Stimulated activated CD8-positive, alpha-beta memory T cell treated with anti-CD3 and anti-CD28 coated beads, Interleukin-4, amount 100 ng/mL, for 24 hours (primary cell): ENCODE data around the gene FBXL4.

Experiments used
- DNase-seq: peaks from one replicate; pipeline ENCODE4 v3.0.0-alpha.2; 2020; ENCODE audit warnings: low read depth

The FBXL4 gene

DNA sequence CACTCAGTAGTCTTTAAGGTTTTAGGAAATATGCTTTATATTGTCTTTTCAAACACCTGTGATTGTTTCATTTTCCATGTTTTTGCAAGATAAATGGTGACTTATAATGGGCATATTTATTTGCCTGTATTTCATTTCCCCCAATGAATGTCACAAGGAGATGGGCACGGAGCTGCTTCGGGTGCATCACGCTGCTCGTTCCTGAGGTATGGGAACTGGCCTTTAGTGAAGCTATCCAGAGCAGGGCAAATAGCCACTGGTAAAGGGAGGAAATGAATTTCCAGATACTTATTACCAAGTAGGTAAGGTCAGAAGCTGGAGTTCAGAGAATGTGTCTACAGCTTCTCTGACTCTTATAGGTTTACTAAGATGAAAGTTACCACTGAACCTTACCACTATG is 109.7 kb downstream of the FBXL4 start:
- no peak for DNase-seq

DNA sequence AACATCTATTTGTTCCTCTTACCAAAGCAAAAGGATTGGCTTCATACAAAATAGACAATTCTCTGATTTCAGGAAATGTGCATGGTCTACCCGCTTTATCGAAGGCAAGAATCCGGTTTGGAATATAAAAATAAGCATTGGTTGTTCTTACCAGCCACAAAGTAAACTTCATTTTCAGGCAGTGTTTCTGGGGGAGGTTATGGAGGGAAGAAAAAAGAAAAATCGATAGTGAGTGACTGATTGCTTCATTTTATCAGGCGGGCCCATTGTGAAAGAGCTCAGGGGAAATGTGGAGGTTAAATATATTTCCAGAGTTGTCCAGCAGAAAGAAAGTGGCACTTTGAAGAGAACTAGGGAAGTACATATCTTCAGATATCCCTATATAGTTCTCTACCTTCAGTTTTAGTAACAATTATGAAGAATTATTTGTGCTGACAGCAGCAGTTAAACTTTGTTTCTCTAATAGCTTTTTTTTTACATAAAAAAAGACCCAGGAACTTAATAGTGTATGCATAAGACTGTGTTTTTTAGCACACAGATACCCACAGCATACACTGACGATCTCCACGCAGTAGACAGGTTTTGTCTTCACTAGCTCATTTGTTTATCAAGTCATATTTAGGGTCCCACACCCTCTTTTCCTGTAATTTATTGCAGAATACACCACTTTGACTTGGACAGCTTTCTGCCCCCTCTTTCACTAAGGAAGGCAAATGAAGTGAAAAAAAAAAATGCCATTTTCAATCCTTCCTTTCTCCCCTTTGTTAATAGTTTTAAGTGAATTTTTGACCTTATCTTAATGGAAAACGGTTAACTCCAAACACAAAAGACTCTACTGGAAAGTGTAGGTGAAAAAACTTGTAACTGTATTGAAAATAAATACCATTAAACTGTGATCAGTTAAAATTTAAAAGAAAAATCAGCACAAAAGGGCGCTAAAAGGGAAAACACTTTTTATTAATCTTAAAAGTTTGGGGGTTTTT is 110.5 kb downstream of the FBXL4 start:
- DNase-seq = no peak

DNA sequence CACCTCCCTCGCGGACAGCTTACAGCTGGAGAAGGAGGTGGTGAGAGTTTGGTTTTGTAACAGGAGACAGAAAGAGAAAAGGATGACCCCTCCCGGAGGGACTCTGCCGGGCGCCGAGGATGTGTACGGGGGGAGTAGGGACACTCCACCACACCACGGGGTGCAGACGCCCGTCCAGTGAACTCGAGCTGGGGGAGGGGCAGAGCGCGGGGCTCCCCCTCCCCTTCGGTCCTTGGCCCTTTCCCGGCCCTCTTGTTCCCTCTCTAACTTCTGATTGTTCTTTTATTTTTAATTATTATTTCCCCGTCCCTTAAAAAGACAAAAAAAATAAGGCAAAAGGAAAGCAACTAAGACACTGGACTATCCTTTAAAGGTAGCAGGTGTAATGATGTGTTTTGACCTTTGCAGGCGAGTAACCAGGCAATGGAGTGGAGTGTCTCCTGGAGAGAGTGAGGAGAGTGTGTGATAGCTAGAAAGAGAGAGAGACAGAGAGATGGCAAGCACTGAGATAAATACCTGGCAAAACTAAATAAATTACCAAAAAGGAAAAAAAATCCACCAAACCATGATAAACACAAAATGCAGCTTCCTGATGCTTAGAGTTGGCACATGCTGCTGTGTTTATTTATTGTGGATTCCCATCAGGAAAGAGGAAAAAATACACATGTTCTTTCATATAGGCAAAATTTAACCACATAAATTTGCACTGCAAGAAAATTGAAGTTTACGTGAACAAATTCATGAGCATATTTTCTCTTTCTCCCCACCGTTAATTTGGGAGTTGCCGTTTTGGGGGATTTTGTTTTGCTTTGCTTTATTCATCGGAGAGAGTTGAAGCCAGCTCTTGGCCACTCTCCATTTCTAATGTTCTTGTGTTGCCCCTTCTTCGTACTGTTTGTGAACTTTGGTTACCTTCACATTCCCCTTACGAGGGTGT is 111.5 kb downstream of the FBXL4 start:
- no peak for DNase-seq

DNA sequence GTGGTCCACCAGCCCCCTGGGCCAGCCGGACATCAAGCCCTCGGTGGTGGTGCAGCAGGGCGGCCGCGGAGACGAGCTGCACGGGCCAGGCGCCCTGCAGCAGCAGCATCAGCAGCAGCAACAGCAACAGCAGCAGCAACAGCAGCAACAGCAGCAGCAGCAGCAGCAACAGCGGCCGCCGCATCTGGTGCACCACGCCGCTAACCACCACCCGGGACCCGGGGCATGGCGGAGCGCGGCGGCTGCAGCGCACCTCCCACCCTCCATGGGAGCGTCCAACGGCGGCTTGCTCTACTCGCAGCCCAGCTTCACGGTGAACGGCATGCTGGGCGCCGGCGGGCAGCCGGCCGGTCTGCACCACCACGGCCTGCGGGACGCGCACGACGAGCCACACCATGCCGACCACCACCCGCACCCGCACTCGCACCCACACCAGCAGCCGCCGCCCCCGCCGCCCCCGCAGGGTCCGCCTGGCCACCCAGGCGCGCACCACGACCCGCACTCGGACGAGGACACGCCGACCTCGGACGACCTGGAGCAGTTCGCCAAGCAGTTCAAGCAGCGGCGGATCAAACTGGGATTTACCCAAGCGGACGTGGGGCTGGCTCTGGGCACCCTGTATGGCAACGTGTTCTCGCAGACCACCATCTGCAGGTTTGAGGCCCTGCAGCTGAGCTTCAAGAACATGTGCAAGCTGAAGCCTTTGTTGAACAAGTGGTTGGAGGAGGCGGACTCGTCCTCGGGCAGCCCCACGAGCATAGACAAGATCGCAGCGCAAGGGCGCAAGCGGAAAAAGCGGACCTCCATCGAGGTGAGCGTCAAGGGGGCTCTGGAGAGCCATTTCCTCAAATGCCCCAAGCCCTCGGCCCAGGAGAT is 112.4 kb downstream of the FBXL4 start:
- no peak for DNase-seq

DNA sequence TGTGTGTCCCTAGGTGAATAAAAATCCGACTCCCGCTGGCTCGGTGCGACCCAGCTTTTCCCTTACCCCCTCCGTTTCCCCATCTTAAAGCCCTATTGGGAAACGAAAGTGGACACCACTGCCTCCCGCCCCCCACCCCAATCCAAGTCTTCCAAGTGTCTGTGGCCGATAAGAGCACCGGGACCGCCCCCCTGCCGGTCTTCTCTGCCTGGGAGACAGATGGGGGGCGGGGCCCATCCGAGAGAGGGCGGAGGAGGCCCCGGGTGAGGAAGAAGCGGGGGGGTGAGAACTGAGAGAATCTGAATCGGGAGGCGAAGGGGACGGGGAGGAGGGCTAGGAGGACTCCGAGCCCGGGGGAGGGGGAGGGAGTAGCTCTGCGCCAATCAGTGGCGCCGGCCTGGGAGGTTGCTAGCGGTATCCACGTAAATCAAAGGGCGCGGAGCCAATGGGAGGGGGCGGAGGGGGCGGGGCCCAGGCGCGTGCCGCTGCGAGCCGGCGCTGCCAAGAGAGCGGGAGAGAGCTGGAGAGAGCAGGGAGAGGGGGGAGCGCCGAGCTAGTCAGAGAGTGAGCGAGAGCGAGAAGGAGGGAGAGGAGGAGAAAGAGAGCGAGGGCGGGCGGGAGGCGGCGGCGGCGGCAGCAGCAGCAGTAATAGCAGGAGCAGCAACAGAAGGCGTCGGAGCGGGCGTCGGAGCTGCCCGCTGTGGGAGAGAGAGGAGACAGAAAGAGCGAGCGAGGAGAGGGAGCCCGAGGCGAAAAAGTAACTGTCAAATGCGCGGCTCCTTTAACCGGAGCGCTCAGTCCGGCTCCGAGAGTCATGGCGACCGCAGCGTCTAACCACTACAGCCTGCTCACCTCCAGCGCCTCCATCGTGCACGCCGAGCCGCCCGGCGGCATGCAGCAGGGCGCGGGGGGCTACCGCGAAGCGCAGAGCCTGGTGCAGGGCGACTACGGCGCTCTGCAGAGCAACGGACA is 113.4 kb downstream of the FBXL4 start, which contains the start of gene POU3F2:
Gene POU3F2, plus strand, starts transcription at position 515 of the 972 bp plus-strand sequence. Its CDS starts 300 bp downstream, at position 815.
- peak; percentile 54 for DNase-seq

DNA sequence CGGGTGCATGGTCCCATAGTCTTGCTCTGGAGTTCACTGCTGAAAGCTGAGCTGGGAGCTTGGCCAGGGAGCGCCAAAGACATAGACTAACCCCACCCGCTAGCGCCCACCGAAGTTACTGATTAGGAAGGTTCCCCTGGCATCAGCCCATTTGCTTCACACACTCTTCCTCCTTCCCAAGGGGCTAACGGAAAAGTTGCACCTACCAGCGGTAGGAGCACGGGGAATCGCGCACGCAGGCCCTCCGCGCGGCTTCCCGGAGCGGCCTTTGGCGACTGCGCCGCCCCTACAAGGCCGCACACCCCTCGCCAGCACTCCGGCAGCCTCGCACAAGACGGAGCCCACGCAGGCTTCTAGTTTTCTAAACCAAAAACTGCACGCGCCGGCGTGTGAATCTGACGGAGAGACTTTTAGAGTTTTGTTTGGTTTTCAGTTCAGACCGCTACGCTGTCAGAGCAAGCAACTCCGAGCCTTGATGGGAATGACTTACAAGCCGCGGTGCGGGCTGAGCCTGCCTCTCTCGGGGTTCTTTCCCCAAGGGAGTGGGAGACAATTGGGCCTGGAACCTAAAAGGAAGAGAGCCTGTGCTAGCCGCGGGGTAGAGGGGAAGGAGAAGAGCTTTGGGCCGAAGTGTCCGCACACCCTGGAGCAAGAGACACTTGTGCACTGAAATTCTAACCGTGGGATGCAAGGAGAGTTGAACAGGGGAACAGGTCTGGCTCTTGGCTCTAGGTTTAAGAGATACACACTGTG is 114.3 kb downstream of the FBXL4 start:
- DNase-seq = no peak

DNA sequence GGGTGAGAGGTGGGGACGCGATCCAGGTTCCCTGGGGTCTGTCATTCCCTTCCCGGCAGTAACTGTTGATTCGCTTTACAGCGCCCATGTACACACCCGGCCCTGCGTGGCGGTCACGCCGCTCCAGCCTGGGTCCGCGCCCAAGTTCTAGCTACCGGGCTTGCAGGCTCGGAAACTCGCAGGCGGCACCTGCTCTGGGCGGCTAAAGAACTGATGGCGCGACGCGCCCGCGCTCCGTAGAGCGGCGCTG is 114.8 kb downstream of the FBXL4 start:
- DNase-seq = no peak

DNA sequence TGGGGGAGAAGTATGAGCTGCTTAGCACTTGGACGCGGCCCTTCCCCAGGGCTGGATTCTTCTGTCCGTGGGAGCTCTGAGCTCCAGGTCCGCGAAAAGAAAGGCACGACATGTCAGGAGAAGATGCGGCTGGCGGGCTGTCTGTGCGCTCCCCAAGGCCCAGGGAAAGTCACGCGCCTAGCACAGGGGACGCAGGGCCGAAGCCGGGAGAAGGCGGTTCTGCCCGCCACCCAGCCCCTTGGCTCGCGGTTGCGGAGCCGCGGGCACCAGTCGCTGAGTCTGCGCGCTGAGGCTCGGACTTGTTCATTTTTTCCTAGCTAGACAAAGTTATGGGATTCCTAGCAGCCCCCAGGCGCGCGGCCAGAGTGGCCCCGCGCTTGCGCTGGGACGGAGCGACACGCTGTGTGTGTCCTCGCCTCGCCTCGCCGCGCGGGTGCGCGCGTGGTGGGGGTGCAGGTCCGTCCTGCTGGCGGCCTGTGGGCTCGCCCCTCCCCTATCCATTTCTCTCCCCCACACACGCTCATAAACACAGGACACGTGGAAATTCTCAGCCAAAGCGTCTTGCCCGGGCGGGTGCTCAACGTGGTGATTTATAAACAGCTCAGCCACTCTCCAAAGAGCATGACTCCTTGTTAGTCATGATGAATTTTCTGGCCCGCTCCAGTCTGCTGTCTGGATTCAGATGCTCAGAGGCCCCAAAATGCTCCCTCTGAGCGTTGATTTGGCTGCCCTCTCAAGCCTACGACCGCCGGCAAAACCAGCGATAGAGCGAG is 115.3 kb downstream of the FBXL4 start:
- DNase-seq = no peak

DNA sequence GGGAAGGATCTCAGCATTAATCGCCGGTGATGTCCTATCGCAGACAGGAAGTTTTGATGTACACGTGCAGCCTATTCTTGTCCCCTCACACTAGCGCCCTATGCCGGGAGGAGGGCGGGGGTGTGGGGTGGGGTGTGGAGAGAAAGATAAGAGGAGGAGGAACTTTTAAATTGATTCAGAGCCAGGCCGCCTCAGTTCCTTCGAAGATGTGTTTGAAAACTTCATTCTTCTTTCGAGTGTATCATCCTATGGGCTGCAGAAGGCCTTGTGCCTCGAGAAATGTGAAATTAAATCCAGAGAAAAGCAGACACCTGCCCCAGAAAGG is 115.8 kb downstream of the FBXL4 start:
- no peak for DNase-seq

DNA sequence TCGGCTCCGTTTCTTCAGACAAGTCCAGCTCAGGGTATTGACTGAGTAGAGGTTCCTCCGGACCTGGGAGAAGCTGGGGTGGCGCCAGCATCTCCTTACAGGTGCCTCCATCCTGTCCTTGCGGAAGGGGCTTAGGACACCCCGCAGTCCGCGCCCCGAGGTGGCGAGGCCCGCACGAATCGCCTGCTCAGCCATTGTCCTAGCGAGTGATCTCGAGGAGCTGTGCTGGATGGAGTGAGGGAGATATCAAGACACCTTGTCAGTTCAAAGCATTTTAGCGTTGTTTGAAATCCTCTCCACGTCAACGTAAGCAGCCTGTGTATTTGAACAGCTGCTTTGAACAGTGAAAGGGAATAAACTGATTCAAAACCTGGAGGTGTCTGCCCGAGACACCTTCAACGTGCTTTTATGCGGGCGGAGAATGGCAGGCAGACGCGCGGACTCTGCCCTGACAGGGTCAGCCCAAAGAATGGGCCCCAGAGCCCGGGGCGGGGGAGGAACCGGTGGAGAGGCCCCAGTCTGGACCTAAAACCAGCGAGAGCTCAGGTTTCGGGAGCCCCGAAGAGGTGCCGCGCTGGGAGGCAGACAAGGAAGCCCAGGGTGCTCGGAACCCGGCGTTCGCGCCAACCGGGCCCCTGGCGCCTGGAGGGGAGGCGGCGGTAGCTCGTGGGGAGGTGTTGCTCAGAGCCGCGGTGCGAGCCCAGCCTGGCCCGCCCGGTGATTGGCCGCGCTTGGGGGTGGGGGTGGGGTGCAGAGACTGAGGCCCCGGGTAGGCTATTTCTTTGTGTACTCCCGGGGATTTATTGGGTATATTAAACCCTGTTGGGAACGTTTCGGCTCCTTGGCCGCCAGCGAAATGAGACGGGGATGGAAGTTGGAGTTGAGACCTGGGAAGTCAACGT is 116.4 kb downstream of the FBXL4 start:
- DNase-seq = no peak

DNA sequence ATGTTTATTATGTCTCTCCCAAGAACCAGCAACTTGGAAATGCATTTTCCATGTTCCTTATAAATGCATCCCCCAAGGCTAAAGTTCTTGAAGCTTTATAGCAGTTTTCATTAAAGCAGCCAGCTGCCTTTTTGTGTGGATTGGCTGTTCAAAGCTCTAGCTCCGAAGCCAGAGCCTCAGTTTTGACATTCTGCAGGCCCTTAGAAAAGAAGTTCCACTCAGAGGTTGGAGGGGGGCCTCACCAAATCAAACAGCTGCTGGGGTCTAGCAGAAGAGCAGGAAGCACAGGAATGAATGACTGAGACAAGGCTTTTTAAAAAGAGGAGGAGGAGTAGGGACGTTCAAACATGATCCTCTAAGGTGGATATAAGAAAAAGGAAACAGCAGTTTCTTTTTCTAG is 117.6 kb downstream of the FBXL4 start:
- no peak for DNase-seq

DNA sequence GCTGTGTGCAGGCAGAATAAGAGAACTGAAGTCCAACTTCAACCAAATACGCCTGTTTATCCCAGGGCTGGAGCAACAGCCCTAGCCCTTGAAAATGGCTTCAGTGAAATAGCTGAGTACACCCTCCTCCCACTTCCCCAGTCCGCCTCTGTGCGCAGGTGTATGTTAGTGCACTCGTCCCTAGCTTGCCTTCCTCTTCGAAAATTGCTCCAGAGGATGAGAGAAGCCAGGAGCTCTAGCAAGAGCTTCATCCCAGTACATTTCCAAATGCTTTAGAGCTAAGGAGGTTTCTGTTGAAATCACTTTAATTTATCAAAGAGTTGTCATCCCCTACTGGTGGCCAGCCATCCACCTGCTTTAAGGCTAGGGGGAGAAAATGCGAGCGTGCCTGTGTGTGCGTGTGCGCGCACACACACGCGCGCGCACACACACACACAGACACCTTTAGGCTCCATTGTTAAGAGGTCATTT is 118.8 kb downstream of the FBXL4 start:
- DNase-seq = no peak

DNA sequence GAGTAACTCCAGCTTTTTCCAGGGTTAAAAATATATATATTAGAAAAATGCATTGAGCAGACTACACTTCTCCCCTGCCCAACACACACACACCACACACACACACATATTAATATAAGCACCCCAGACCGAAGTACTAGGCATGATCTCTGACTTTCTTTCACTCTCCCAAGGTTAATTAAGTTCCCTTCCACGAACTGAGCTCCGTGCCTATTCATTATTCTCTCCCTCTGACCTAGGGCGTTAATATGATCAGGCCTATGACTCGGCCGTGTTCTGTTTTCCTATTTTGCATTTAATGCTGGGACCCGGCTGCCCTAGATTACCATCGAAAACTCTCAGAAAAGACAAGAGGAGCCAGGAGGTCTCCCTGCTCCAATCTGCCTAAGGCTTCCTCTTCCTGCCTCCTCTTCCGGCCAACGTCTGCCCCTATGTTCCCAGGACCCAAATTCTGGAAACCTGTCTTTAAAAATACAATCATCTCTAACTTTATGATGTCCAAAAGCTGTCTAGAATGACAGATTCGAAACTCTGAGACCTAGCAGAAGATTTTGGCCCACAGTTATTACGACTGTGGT is 119.4 kb downstream of the FBXL4 start:
- no peak for DNase-seq

DNA sequence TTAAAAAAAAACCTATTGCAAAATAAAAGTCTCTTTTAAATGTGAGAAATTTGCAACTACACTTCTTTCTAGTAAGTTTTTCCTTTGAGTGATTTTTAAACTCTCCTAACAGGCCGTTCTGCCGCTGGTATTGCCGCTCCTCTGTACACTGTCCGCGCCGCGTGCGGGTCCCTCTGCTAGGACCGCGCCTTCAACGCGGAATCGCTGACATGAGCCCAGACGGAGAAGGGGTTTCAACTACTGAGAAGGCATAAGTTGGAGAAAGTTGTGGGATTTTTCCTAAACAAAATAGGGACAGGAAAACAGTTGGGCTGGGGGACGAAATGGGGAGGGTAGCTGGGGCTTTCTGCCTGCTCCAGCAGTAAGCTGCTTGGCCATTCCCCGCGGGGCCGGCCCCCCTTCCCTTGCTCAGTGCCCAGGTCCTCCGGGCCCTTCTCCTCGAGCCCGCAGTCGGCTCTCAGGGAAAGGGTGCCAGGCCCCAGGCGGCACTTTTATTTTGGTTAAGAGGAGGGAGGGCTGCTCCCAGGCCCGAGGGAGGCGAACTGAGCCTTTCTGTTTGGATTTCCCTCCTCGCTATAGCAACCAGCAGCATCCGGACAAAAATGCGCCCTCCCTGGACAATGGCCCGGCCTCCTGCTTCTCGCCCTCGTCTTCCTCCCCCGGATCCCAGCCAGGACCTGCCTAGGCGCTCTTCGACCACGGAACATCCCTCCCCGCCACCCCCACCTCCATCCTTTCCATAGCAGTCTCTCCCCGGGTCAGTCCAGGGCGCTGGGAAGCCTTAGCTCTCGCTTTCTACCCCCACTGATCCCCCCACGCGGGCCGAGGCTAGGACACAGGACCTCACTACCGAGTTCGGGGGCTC is 120.2 kb downstream of the FBXL4 start:
- no peak for DNase-seq

DNA sequence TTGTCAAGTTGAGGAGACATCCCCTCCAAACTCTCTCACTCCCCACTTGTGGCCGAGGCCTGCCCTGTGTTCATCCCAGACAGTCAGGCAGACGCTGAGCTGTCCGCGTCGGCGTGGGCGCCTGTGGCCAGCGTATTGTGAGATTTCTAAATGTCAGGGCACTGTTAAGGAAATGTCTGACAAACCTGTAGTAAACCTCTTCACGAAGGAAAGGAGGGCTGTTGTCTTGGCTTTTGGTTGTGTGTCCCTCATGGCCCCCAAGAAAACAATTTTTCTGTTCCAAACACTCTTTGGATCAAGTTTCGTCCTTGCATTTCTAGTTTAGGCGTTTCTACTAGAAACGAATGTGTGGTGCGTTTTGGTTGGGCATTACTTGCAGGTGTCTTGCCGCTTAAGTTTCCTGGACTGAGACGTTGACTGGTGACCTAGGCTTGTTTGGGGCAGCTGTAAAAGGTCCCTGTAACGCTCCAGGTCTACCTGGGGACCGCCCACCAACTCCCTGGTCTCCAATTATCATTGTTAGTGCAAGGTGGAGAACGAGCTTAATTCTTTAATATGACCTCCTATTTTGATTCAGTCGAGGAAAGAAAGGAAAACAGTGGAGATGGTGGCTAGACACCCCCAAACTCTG is 122.0 kb downstream of the FBXL4 start:
- no peak for DNase-seq

DNA sequence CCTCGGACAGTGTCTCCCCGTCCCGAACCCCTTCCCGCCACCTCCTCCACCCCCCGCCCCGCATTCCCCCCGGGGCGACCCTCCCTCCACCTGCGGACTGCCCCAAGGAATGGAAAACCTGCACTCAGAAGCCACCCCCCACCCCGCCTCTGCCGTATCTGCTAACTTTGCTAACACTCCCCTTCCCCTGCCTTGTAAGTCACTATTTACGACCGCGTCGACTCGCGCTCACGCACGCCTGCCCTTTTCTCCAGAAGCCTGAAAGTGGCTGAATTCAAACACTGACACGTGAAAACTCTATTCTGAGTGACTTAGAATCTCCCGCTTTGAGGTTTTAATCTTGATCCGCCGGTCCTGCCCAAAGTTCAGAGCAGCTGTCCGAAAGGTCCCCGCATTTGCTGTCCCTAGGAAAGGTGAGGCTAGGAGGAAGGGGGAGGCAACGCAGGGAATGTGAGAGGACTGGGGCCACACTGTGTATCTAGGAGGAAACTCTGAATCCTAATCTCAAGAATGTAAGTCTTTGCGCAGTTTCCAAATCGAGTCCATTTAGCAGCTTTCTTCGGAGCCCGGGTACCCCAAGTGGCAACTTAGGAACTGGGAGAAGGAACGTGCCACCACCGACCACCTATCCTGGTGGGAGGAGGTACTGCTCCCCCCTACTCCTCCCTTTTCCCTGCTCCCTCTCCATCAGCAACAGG is 122.7 kb downstream of the FBXL4 start:
- DNase-seq = no peak
